ENCODE results near the gene LTK.

LTK gene

GRCh38 chr15:41550066-41550775, 36.6 kb upstream of the LTK start:
- no peak overlapping the region for H3K27ac ChIP-seq
- TF ChIP-seq CTCF (conservative IDR thresholded peaks at IDR 0.05) (no peak), ZFX (IDR thresholded peaks at IDR 0.05) (no peak)

- no peak overlapping the region for H3K27ac ChIP-seq
- TF ChIP-seq ZFX (IDR thresholded peaks at IDR 0.05) (no peak), CTCF (conservative IDR thresholded peaks at IDR 0.05) (no peak)
Measured at GRCh38 chr15:41546851-41547786, 33.5 kb upstream of the LTK start.

GRCh38 chr15:41545218-41545617, 31.6 kb upstream of the LTK start:
- TF ChIP-seq CTCF (conservative IDR thresholded peaks at IDR 0.05) (no peak), ZFX (IDR thresholded peaks at IDR 0.05) (no peak)
- no peak overlapping the region for H3K27ac ChIP-seq

- H3K27ac ChIP-seq: peak overlapping the region; percentile 78
- TF ChIP-seq ZFX (IDR thresholded peaks at IDR 0.05) (no peak), CTCF (conservative IDR thresholded peaks at IDR 0.05) (no peak)
Measured at GRCh38 chr15:41544650-41545015, 31.0 kb upstream of the LTK start.

GRCh38 chr15:41543521-41543870, 29.9 kb upstream of the LTK start:
- TF ChIP-seq ZFX (IDR thresholded peaks at IDR 0.05) (no peak), CTCF (conservative IDR thresholded peaks at IDR 0.05) (no peak)
- peak overlapping the region; percentile 78 for H3K27ac ChIP-seq

GRCh38 chr15:41536866-41537265, 23.2 kb upstream of the LTK start:
- TF ChIP-seq CTCF (conservative IDR thresholded peaks at IDR 0.05): no peak
- no peak for TF ChIP-seq ZFX (IDR thresholded peaks at IDR 0.05)
- H3K27ac ChIP-seq: no peak overlapping the region

- TF ChIP-seq CTCF (conservative IDR thresholded peaks at IDR 0.05) (no peak), ZFX (IDR thresholded peaks at IDR 0.05) (no peak)
- H3K27ac ChIP-seq: no peak overlapping the region
Measured at GRCh38 chr15:41535544-41535943, 21.9 kb upstream of the LTK start.
